Suprapubic skin (tissue), 3 donors: ENCODE results near the gene FAM72D.
"Not testable (repeated sequence)": the region's sequence is repeated elsewhere in the genome, so short reads cannot be mapped to it uniquely, and the experiment has no call there.

ENCODE experiments used
- POLR2A ChIP-seq, 2 donors: fragments of 450-650 bp; IDR thresholded peaks; one replicate each; pipeline ENCODE4 v1.6.1; 2017; ENCODE audit warnings: antibody characterized with exemption in 2 of 2, mild to moderate bottlenecking in 2 of 2, moderate library complexity in 2 of 2
- TF ChIP-seq, protein P1 (sequence below), 2 donors: fragments of 200-600 bp in 1 of 2; fragments of 450-650 bp in 1 of 2; sonication (generic) in 1 of 2; IDR thresholded peaks; one replicate each; pipeline ENCODE4 v1.5.1; 2016 to 2019; ENCODE audit warnings: antibody characterized with exemption in 2 of 2, mild to moderate bottlenecking in 1 of 2, moderate library complexity in 1 of 2

DNA sequence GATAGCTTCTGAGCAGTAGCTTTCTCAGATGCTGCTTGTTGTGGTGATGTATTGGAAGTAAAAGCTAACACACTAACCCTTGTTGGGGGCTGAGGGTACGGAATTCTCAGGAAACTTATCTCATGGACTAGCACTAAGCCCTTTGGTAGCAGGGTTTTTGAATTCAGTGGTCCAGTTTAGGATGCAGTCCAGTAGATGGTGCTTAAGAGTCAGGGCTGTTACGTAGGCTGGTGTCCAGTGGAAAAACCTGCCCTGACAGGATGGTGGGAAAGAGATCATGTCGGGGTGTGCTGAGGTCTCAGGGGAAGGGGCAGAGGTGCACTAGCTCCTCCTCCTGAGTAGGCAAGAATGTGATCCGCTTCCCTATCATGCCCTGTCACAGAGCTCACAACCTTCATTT lies 59.6 kb downstream of the FAM72D start:
- TF ChIP-seq, protein P1, sequence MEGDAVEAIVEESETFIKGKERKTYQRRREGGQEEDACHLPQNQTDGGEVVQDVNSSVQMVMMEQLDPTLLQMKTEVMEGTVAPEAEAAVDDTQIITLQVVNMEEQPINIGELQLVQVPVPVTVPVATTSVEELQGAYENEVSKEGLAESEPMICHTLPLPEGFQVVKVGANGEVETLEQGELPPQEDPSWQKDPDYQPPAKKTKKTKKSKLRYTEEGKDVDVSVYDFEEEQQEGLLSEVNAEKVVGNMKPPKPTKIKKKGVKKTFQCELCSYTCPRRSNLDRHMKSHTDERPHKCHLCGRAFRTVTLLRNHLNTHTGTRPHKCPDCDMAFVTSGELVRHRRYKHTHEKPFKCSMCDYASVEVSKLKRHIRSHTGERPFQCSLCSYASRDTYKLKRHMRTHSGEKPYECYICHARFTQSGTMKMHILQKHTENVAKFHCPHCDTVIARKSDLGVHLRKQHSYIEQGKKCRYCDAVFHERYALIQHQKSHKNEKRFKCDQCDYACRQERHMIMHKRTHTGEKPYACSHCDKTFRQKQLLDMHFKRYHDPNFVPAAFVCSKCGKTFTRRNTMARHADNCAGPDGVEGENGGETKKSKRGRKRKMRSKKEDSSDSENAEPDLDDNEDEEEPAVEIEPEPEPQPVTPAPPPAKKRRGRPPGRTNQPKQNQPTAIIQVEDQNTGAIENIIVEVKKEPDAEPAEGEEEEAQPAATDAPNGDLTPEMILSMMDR (IDR thresholded peaks at IDR 0.05) = not testable (repeated sequence)
- TF ChIP-seq POLR2A (IDR thresholded peaks at IDR 0.05) = not testable (repeated sequence)
